Esophagus squamous epithelium (tissue), 5 donors: Measurements from ENCODE around the gene BPTF. TPM values are rescaled to one million over a fixed set of nuclear protein-coding genes. Genes with fewer than 3 reads are reported as not detected.
"Not testable (repeated sequence)": the region's sequence is repeated elsewhere in the genome, so short reads cannot be mapped to it uniquely, and the experiment has no call there.

Experiments
- DNase-seq: peaks from one replicate; lab custom pipeline; 2025; lab: John Stamatoyannopoulos, UW
- H3K27ac ChIP-seq, 4 donors: fragments of 200-600 bp; sonication (generic); one replicate each; pipeline ENCODE4 v1.5.1; 2016 to 2019; ENCODE audit warnings: mild to moderate bottlenecking in 1 of 4
- H3K27me3 ChIP-seq, 4 donors: fragments of 200-600 bp; sonication (generic); 1 replicate in 3 of 4; 2 replicates in 1 of 4; pipeline versions ENCODE4 v1.5.1 to v1.6.0; 2017 to 2021; ENCODE audit warnings: antibody characterized with exemption in 1 of 4
- H3K36me3 ChIP-seq, 3 donors: fragments of 200-600 bp; sonication (generic); one replicate each; pipeline ENCODE4 v1.5.1; 2016 to 2019
- H3K4me1 ChIP-seq, 3 donors: fragments of 200-600 bp; sonication (generic); one replicate each; pipeline ENCODE4 v1.5.1; 2017 to 2019
- H3K4me3 ChIP-seq, 4 donors: fragments of 200-600 bp; sonication (generic); 1 replicate in 3 of 4; 2 replicates in 1 of 4; pipeline ENCODE4 v1.5.1; 2016 to 2019; ENCODE audit warnings: mild to moderate bottlenecking in 2 of 4, moderate library complexity in 1 of 4
- H3K9me3 ChIP-seq, 3 donors: fragments of 200-600 bp; sonication (generic); one replicate each; pipeline ENCODE4 v1.5.1; 2016 to 2019
- CTCF ChIP-seq, 6 experiments: fragments of 450-650 bp in 4 of 6; fragments of 200-600 bp in 2 of 6; sonication (generic) in 2 of 6; IDR thresholded peaks; one replicate each; pipeline ENCODE4 v1.5.1; 2016 to 2019; ENCODE audit warnings: antibody characterized with exemption in 6 of 6, mild to moderate bottlenecking in 4 of 6, moderate library complexity in 4 of 6
- POLR2A ChIP-seq, 4 donors: fragments of 450-650 bp; IDR thresholded peaks; one replicate each; pipeline ENCODE4 v1.6.1; 2017; ENCODE audit warnings: antibody characterized with exemption in 4 of 4, mild to moderate bottlenecking in 4 of 4, moderate library complexity in 3 of 4
- WGBS, 2 donors: methylation state at CpG; one replicate each; pipeline ENCODE4 v1.1.5; 2018; 5-methylcytosine and 5-hydroxymethylcytosine counted together
- intact Hi-C: fragments of 100-400 bp; cut with DNase I; formaldehyde crosslinking; loops from one replicate; pipeline ENCODE4 v1.15.0; 2022
- total RNA-seq, 4 donors: library from RNA; depleted of rRNA; stranded (reverse); fragments of >200 nt; gene quantifications; one replicate each; pipeline ENCODE4 v1.1.0, GENCODE V29; 2016
- donor health status: DM: yes; HTN: yes; CAD: no.

Gene BPTF
- total RNA-seq, 4 donors from 2014 or later: 37.6 to 84.1 (median 53.0) TPM

- no peaks in the 10 kb centered on the region for H3K27me3 ChIP-seq
- H3K36me3 ChIP-seq: peaks cover 24 to 100% (median 55%) of the 10 kb centered on the region in 3 donors
- H3K4me1 ChIP-seq: no peaks in the 10 kb centered on the region
- 88 to 96% methylated on average over 5 of the region's 5 CpGs for WGBS, 2 donors
- no peak for TF ChIP-seq POLR2A (IDR thresholded peaks at IDR 0.05)
- TF ChIP-seq CTCF (IDR thresholded peaks at IDR 0.05): no peak
- no peak overlapping the region for H3K27ac ChIP-seq
- no peak for DNase-seq
- no peaks in the 10 kb centered on the region for H3K9me3 ChIP-seq
- no peak overlapping the region for H3K4me3 ChIP-seq
- intact Hi-C loops: no loop called here
These were observed 118.7 kb downstream of the BPTF start for GRCh38 chr17:67944035-67944434.

GRCh38 chr17:67946513-67946912 is 121.2 kb downstream of the BPTF start:
- Histone ChIP-seq H3K36me3 (peaks cover 19 to 100% (median 57%) of the 10 kb centered on the region in 3 donors), H3K4me3 (no peak overlapping the region), H3K27me3 (no peaks in the 10 kb centered on the region), H3K4me1 (no peaks in the 10 kb centered on the region), H3K9me3 (no peaks in the 10 kb centered on the region), H3K27ac (no peak overlapping the region)
- no peak for TF ChIP-seq POLR2A (IDR thresholded peaks at IDR 0.05)
- no peak for TF ChIP-seq CTCF (IDR thresholded peaks at IDR 0.05)
- intact Hi-C loops: no loop called here
- DNase-seq: no peak

GRCh38 chr17:67947325-67947813 is 122.1 kb downstream of the BPTF start:
- DNase-seq: no peak
- Histone ChIP-seq H3K27me3 (no peaks in the 10 kb centered on the region), H3K36me3 (peaks cover 19 to 100% (median 51%) of the 10 kb centered on the region in 3 donors), H3K9me3 (no peaks in the 10 kb centered on the region), H3K4me3 (no peak overlapping the region), H3K27ac (no peak overlapping the region), H3K4me1 (no peaks in the 10 kb centered on the region)
- 88 to 98% methylated on average over 5 of the region's 5 CpGs for WGBS, 2 donors
- intact Hi-C loops: no loop called here
- TF ChIP-seq CTCF (IDR thresholded peaks at IDR 0.05): no peak
- TF ChIP-seq POLR2A (IDR thresholded peaks at IDR 0.05): no peak

GRCh38 chr17:67950945-67951344 is 125.6 kb downstream of the BPTF start:
- WGBS, 2 donors: 93 to 94% methylated on average over 2 of the region's 2 CpGs
- H3K27ac ChIP-seq: no peak overlapping the region
- H3K27me3 ChIP-seq: no peaks in the 10 kb centered on the region
- H3K4me3 ChIP-seq: no peak overlapping the region
- H3K4me1 ChIP-seq: no peaks in the 10 kb centered on the region
- intact Hi-C loops: no loop called here
- H3K36me3 ChIP-seq: peaks cover 14 to 100% (median 33%) of the 10 kb centered on the region in 3 donors
- DNase-seq: no peak
- TF ChIP-seq POLR2A (IDR thresholded peaks at IDR 0.05): no peak
- no peak for TF ChIP-seq CTCF (IDR thresholded peaks at IDR 0.05)
- no peaks in the 10 kb centered on the region for H3K9me3 ChIP-seq

GRCh38 chr17:67959510-67959909 is 134.2 kb downstream of the BPTF start:
- intact Hi-C loops: no loop called here
- TF ChIP-seq CTCF (IDR thresholded peaks at IDR 0.05): no peak
- TF ChIP-seq POLR2A (IDR thresholded peaks at IDR 0.05): no peak
- no peak for DNase-seq
- no peak overlapping the region for H3K27ac ChIP-seq
- no peaks in the 10 kb centered on the region for H3K9me3 ChIP-seq
- no peaks in the 10 kb centered on the region for H3K4me1 ChIP-seq
- peaks cover 0 to 83% (median 8%) of the 10 kb centered on the region in 3 donors for H3K36me3 ChIP-seq
- 79 to 94% methylated on average over 3 of the region's 3 CpGs for WGBS, 2 donors
- H3K4me3 ChIP-seq: no peak overlapping the region
- H3K27me3 ChIP-seq: no peaks in the 10 kb centered on the region

- 60 to 65% methylated on average over 3 of the region's 3 CpGs for WGBS, 2 donors
- H3K27me3 ChIP-seq, H3K4me3 ChIP-seq, DNase-seq, H3K27ac ChIP-seq, intact Hi-C loops, H3K4me1 ChIP-seq, H3K9me3 ChIP-seq: not testable (repeated sequence)
- H3K36me3 ChIP-seq: peaks cover 0 to 83% (median 7%) of the 10 kb centered on the region in 3 donors
These were observed 135.0 kb downstream of the BPTF start for GRCh38 chr17:67960276-67960675.

GRCh38 chr17:67962156-67962555 is 136.9 kb downstream of the BPTF start:
- intact Hi-C loops, H3K27me3 ChIP-seq, H3K4me1 ChIP-seq, H3K9me3 ChIP-seq, H3K4me3 ChIP-seq, H3K27ac ChIP-seq, DNase-seq: not testable (repeated sequence)
- peaks cover 0 to 85% (median 3%) of the 10 kb centered on the region in 3 donors for H3K36me3 ChIP-seq
- WGBS, 2 donors: 49 to 70% methylated on average over 2 of the region's 2 CpGs
